G401 (cell line): ENCODE data around the gene FCAMR. TPM values are rescaled to one million over a fixed set of nuclear protein-coding genes. Genes with fewer than 3 reads are reported as not detected.
"Not testable (repeated sequence)": the region's sequence is repeated elsewhere in the genome, so short reads cannot be mapped to it uniquely, and the experiment has no call there.

Source experiments
- DNase-seq: peaks from one replicate; pipeline ENCODE4 v3.0.0-alpha.2; 2015; ENCODE audit warnings: low spot score
- in situ Hi-C: cut with HindIII; loops from 2 replicates; pipeline ENCODE4 v1.10.0; 2016; ENCODE audit warnings: low sequenced_read_pairs, mixed read lengths
- total RNA-seq: library from RNA; depleted of rRNA; stranded (reverse); fragments of >200 nt; shearing (Covaris generic); gene quantifications from 2 replicates; pipeline ENCODE4 v1.2.3, GENCODE V29; 2014

Gene FCAMR
- total RNA-seq, 1 experiment from 2014 or later: not detected

- in situ Hi-C loops: no loop called here
- no peak for DNase-seq
Observed at GRCh38 chr1:206941766-206942418, 28.4 kb downstream of the FCAMR start.

DNA sequence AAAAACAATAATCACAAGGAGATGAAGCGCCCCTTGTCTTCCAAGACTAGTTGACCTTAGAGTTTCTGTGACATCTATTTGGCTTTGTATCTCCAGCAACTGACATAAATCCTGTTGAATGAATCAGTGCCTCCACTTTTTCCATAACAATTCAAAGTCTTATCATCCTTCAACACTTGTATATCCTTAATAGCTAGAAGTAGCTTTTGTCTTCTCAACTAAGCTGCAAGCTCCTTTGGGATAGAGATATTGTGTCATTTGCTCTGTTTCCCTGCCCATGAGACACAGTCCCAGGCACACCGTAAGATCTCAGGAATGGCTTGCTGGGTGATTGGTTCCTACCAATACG lies 29.7 kb downstream of the FCAMR start:
- no peak for DNase-seq
- in situ Hi-C loops: no loop called here

DNA sequence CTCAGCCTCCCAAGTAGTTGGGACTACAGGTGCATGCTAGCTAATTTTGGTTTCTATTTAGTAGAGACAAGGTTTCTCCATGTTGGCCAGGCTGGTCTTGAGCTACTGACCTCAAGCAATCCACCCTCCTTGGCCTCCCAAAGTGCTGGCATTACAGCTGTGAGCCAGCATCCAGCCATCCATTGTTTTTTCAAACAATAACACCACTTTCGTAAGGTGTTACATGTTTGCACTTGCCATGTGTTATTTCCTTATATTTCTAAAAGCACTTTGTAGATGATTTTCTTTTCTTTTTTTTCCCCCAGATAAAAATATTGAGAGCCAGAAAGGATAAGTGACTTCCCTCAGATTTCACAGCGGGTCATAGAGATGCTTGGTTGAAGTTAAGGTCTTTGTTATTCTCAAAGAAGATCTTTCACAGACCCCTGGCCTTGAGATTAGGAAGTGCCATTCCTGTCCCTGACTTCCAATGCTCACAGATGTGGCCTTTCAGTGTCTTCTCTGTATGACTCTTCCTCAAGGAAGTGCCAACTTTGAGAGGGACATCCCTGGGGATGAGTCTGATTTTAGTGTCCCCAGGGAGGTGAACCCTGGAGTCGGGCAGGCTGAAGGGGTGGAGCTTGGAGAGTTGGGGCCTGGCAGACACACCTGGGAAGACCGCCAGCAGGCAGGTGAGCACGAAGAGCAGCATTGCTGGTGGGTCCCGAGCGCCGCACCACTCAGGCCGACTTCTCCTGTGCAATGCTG lies 30.2 kb downstream of the FCAMR start:
- in situ Hi-C loops: no loop called here
- no peak for DNase-seq

DNA sequence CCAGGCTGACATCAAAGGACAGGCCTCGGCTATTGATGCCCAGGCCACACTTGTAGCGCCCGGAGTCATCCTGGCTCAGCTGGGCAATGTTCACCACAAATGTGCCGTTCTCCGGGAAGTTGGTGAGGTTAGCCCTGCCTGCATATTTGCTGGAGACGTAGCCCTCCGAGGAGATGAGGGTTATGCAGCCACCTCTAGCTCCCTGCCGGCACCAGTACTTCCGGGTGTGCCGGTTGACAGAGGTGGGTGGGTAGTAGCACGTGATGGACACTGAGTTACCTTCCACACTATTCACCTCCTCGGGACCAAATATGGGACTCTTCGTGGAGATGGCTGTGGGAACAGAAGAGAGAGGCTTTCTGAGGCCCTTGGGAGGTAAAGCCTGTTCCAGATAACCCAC lies 31.1 kb downstream of the FCAMR start:
- in situ Hi-C loops: no loop called here
- DNase-seq: no peak

GRCh38 chr1:206937425-206937824 lies 32.8 kb downstream of the FCAMR start:
- DNase-seq: no peak
- in situ Hi-C loops: no loop called here

- no peak for DNase-seq
- in situ Hi-C loops: no loop called here
Observed at GRCh38 chr1:206935491-206936067, 34.7 kb downstream of the FCAMR start.

DNA sequence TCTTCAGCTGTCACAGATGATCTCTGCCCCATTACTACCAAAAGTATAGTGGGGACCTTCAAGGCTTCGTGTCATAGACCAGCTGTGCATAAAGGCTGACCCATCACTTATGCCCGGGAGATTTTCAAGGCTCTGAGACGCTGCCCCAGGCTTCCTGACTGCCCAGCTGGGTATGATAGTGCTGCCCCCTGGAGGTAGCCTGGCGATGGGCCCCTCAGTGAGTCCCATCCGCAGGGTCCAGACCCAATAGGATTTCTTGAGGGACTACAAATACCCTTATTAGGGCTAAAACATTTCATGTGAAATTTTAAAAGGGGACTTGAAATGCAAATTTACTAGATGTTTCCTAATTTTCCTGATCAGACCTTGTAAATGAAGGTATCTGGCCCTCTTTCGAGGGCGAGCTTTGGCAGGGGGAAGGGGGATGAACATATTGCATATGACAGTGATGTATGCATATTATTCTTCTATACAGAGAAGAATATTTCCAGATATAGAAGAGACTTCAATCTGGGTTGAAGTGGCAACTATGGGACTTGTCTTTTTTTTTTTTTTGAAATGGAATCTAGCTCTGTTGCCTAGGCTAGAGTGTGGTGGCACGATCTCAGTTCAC lies 36.8 kb downstream of the FCAMR start:
- in situ Hi-C loops: no loop called here
- no peak for DNase-seq

GRCh38 chr1:206932177-206932576 lies 38.1 kb downstream of the FCAMR start:
- in situ Hi-C loops: no loop called here
- no peak for DNase-seq

DNA sequence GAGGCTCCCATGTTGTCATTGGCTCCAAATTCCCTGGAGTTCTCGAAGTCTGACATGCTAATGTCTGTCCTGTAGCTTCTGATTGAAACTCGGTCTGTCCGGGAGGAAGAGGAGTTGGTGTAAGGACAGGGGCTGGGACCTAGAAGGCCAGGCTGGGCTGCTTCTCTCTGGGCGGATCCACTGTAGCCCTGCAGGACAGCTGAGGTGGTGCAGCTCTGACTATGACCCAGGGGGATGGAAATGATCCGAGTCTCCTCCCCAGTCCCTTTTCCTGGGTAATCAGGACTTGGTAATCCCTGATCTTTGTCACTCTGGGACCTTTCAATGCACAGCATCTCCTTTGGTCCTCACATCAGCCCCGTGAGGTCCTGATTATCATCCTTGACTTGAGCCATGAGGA lies 38.6 kb downstream of the FCAMR start:
- in situ Hi-C loops: no loop called here
- DNase-seq: no peak

GRCh38 chr1:206930210-206930798 lies 40.0 kb downstream of the FCAMR start:
- in situ Hi-C loops: no loop called here

DNA sequence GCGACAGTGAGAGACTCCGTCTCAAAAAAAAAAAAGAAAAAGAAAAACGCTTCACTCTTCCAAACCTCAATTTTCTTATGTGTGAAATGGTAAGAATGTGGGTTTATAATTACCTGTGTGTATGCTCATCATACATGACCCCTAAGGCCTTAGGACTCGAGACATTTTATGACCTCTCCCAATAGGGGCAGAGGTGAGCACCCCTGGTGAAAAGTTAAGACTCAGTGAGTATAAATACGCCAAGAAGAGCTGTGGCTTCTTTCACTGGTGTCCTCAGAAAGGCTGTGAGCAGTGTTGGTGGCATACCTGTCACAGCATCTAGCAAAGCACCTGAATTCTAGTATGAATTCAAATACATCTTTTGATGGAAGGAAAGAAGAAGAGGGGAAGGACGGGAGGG lies 40.7 kb downstream of the FCAMR start:
- in situ Hi-C loops: no loop called here
- no peak for DNase-seq

More at GRCh38 chr1:206930210-206930798, 40.0 kb downstream of the FCAMR start:
- no peak for DNase-seq

DNA sequence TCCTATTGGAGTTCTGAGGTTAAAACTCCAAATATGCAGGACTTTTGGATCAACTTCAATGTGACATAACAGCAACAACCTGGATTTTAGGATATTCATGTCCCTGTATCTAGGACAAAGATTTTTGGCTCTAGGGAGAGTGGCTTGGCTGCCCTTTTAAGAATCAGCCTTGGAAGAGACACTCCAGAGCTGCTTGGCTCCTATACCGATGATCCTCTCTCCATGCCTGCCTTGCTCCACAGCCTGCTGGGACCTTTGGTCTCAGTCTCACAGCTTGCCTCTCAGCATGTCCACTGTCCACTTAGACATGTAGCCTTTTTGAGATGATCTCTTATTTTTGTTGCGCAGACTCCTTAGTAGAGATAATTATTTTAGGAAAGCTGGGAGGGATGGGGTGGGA lies 44.0 kb downstream of the FCAMR start:
- in situ Hi-C loops: no loop called here

GRCh38 chr1:206925106-206925736 lies 45.0 kb downstream of the FCAMR start:
- DNase-seq: no peak
- in situ Hi-C loops: no loop called here

More for the DNA sequence above, 44.0 kb downstream of the FCAMR start:
- peak; percentile 84 for DNase-seq

GRCh38 chr1:206924592-206925105 lies 45.6 kb downstream of the FCAMR start:
- no peak for DNase-seq
- in situ Hi-C loops: no loop called here

DNA sequence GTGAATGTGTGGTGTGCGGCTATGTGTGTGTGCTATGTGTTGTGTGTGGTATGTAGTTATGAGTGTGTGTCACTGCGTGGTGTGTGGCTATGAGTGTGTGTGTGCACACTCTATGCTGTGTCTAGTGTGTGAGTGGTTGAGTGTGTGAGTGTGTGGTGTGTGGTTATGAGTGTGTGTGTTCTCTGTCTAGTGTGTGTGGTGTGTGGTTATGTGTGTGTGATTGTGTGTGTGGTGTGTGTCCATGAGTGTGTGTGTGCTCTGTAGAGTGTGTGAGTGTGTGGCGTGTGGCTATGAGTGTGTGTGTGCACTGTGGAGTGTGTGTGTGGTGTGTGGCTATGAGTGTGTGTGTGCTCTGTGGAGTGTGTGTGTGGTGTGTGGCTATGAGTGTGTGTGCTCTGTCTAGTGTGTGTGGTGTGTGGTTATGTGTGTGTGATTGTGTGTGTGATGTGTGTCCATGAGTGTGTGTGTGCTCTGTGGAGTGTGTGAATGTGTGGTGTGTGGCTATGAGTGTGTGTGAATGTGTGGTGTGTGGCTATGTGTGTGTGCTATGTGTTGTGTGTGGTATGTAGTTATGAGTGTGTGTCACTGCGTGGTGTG lies 46.2 kb downstream of the FCAMR start:
- in situ Hi-C loops, DNase-seq: not testable (repeated sequence)

DNA sequence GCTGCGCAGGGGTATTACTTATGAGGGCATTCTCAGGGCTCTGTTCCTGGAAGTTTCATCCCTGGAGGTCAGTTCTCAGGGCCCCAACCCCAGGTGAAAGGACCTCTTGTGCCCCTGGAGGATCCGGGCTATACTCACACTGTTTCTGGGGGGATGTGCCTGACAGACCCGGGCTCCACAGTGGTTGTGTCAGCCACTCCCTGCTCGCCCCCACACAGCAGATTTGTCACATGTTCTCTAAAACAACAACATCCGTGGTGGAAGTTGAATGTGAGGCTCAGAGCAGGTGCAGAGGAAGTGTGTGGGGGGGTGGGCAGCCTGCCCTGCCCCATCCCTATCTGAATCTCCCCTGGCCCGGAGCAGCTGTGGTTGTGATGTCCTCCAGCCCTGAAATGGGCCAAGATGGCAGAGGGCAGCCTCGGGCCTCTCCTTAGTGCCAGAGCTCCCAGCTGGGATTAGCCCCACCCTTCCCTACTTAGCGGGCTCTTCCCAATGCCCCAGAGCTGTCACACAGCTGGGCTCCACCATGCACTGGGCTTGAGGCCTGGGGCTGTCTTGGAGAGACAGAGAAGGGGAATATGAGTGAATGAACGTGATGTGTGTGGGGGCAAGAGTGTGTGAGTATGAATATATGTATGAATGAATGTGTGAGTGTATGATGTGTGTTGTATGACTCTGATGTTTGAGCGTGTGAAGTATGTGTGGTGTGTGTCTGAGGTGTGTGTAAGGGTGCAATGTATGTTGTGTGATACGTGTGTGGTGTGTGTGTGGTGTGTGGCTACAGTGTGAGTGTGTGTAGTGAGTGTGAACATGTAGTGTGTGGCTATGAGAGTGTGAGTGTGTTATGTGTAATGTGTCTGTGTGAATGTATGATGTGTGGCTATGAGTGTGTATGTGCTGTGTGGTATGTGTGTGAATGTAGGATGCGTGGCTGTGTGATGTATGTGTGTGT lies 47.0 kb downstream of the FCAMR start:
- DNase-seq: no peak
- in situ Hi-C loops: no loop called here

DNA sequence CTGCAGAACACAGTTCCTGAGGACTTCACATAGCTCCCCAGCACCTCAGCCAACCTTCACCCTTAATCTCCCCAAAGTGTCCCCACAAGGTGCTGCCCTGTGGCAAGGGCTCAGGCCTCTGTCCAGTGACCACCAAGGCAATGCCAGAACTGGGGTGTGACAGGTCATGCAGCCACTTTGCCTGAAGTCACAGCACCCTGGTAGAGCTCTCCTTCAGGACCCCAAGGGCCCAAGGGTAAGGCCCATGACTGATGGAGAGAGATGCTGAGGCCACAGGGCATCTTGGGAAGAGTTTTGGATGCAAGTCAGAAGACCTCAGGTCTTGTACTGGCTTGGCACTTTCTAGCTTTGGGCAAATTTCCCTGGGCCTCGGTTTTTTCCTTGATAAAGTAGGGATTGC lies 47.7 kb downstream of the FCAMR start:
- in situ Hi-C loops: no loop called here
- DNase-seq: no peak

DNA sequence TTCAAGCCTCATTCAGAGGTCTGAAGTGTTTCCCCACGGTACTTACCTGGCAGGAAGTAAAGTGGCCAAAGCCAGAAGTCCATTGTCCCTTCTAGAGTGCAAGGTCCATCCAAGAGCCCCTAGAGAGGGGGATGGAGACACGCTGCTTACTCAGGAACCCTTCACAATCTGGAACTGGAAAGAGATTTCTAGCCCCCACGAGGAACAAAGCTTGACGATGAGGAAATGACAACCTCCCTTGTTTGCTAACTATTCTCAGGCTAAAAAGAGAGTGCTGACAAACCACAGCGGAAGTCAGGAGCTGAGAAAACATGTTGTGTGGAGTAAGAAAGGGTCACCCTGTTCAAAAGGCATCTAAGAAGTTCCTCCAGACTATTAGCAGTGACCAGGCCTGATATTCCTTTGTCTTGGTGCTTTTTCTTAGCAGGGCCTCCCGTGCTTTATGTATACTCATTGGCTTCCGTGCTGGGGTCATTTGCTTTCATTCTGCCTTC lies 48.4 kb downstream of the FCAMR start, which contains the start of gene FCMR:
TSS of gene FCMR (minus strand) at position 170 of the 494 bp plus-strand sequence. CDS start at position 83, 87 bp downstream.
- DNase-seq: no peak
- in situ Hi-C loops: no loop called here
